Measurements from ENCODE around the gene CDH8. TPM values are rescaled to one million over a fixed set of nuclear protein-coding genes. Genes with fewer than 3 reads are reported as not detected.

CDH8 gene
- total and polyA plus RNA-seq, 4 donors = 0.09 TPM; not detected in 3

GRCh38 chr16:62018301-62019060 lies 17.8 kb downstream of the CDH8 start:
- WGBS = 75% methylated on average over 15 of the region's 15 CpGs
- DNase-seq (ENCODE audit: low spot score) = no peak
- Histone ChIP-seq H3K9me3 (ENCODE audit: control insufficient read depth in 4 of 4, low read length in 3 of 4) (no peaks in the 10 kb centered on the region), H3K4me1 (ENCODE audit: control insufficient read depth in 4 of 4, insufficient read depth in 4 of 4, low read length in 3 of 4) (no peaks in the 10 kb centered on the region), H3K9ac (ENCODE audit: low read depth in 1 of 2, low read length in 2 of 2) (no peak overlapping the region), H3K27me3 (ENCODE audit: control insufficient read depth in 4 of 4, insufficient read depth in 4 of 4, low read length in 3 of 4) (peaks cover 0 to 3% (median 1%) of the 10 kb centered on the region in 4 donors), H3K4me3 (ENCODE audit: low read depth in 1 of 3, low read length in 3 of 3) (no peak overlapping the region), H3K36me3 (ENCODE audit: control insufficient read depth in 4 of 4, insufficient read depth in 3 of 4, low read depth in 1 of 4, low read length in 3 of 4) (no peaks in the 10 kb centered on the region), H3K27ac (ENCODE audit: low read depth in 1 of 2, low read length in 2 of 2) (no peak overlapping the region)
- TF ChIP-seq FOXA1 (IDR thresholded peaks at IDR 0.05) = no peak
- TF ChIP-seq RAD21 (IDR thresholded peaks at IDR 0.05) = no peak
- TF ChIP-seq YY1 (IDR thresholded peaks at IDR 0.05) = no peak
- TF ChIP-seq HNF4A (conservative IDR thresholded peaks at IDR 0.05) = no peak
- TF ChIP-seq FOXA2 (IDR thresholded peaks at IDR 0.05) = no peak
- TF ChIP-seq MAX (IDR thresholded peaks at IDR 0.05) = no peak
- TF ChIP-seq JUND (IDR thresholded peaks at IDR 0.05) = no peak
- no peak for TF ChIP-seq NR2F2 (IDR thresholded peaks at IDR 0.05)

GRCh38 chr16:62014319-62014923 lies 21.8 kb downstream of the CDH8 start:
- WGBS = 79% methylated on average over 8 of the region's 8 CpGs
- H3K4me1 ChIP-seq (ENCODE audit: control insufficient read depth in 4 of 4, insufficient read depth in 4 of 4, low read length in 3 of 4) = no peaks in the 10 kb centered on the region
- no peak for DNase-seq (ENCODE audit: low spot score)
- peaks cover 0 to 3% (median 1%) of the 10 kb centered on the region in 4 donors for H3K27me3 ChIP-seq (ENCODE audit: control insufficient read depth in 4 of 4, insufficient read depth in 4 of 4, low read length in 3 of 4)
- no peaks in the 10 kb centered on the region for H3K9me3 ChIP-seq (ENCODE audit: control insufficient read depth in 4 of 4, low read length in 3 of 4)
- H3K4me3 ChIP-seq (ENCODE audit: low read depth in 1 of 3, low read length in 3 of 3) = no peak overlapping the region
- no peak overlapping the region for H3K9ac ChIP-seq (ENCODE audit: low read depth in 1 of 2, low read length in 2 of 2)
- no peak overlapping the region for H3K27ac ChIP-seq (ENCODE audit: low read depth in 1 of 2, low read length in 2 of 2)
- no peaks in the 10 kb centered on the region for H3K36me3 ChIP-seq (ENCODE audit: control insufficient read depth in 4 of 4, insufficient read depth in 3 of 4, low read depth in 1 of 4, low read length in 3 of 4)
- TF ChIP-seq TAF1 (conservative IDR thresholded peaks at IDR 0.05) (no peak), RAD21 (IDR thresholded peaks at IDR 0.05) (no peak), JUND (IDR thresholded peaks at IDR 0.05) (no peak), HNF4A (conservative IDR thresholded peaks at IDR 0.05) (no peak)

GRCh38 chr16:62010186-62010585 lies 26.1 kb downstream of the CDH8 start:
- H3K9ac ChIP-seq (ENCODE audit: low read depth in 1 of 2, low read length in 2 of 2) = no peak overlapping the region
- no peak overlapping the region for H3K4me3 ChIP-seq (ENCODE audit: low read depth in 1 of 3, low read length in 3 of 3)
- H3K27me3 ChIP-seq (ENCODE audit: control insufficient read depth in 4 of 4, insufficient read depth in 4 of 4, low read length in 3 of 4) = no peaks in the 10 kb centered on the region
- no peaks in the 10 kb centered on the region for H3K4me1 ChIP-seq (ENCODE audit: control insufficient read depth in 4 of 4, insufficient read depth in 4 of 4, low read length in 3 of 4)
- no peak overlapping the region for H3K27ac ChIP-seq (ENCODE audit: low read depth in 1 of 2, low read length in 2 of 2)
- H3K9me3 ChIP-seq (ENCODE audit: control insufficient read depth in 4 of 4, low read length in 3 of 4) = no peaks in the 10 kb centered on the region
- no peaks in the 10 kb centered on the region for H3K36me3 ChIP-seq (ENCODE audit: control insufficient read depth in 4 of 4, insufficient read depth in 3 of 4, low read depth in 1 of 4, low read length in 3 of 4)
- TF ChIP-seq GABPA (IDR thresholded peaks at IDR 0.05 in 1 of 2, conservative IDR thresholded peaks at IDR 0.05 in 1 of 2) (no peak), TAF1 (conservative IDR thresholded peaks at IDR 0.05) (no peak), CTCF (IDR thresholded peaks at IDR 0.05; ENCODE audit: low read depth, low read length, missing input control) (no peak)
- no peak for DNase-seq (ENCODE audit: low spot score)
- WGBS = 69% methylated on average over 4 of the region's 4 CpGs
